GM18517 (cell line): ENCODE measurements around the gene SLC16A11.
A peak's percentile ranks its signal among the peaks of the same experiment; 100 is the strongest.
"Not testable (repeated sequence)": the region's sequence is repeated elsewhere in the genome, so short reads cannot be mapped to it uniquely, and the experiment has no call there.

Experiments used
- ATAC-seq: cut with Tn5 transposase; IDR thresholded peaks from one replicate; pipeline ENCODE4 v1.9.1; 2021; ENCODE audit warnings: mild to moderate bottlenecking, moderate library complexity; ENCODE audit not compliant: unreplicated experiment

Gene SLC16A11

GRCh38 chr17:7060165-7060891 lies 16.4 kb upstream of the SLC16A11 start:
- no peak for ATAC-seq

DNA sequence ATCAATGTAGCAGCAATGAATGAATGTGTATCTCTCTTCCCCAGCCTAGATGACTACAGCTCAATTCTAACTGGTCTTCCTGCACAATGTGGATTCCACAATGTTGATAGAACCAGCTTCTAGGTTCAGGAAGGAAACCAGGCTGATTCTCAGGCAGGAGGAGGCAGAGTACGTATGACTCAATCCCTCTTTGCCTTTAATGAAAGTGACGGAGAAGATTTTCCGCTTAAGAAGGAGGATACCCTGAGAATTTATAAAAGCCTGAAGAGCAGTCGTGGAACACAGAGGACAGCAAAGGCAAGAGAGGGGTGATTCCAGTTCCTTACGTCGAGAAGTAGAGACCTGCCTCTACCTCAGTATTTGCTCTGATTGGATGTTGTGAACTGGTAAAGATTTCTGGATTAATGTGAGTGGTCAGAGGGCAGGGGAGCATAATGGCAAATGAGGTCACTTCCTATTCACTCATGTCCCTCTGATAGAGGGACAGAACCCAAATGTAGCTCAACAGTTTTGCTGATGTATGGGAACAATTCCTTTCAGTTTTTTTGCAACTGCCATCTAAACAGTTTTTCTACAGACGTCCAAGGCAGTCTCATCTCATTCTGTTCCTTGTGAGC lies 15.0 kb upstream of the SLC16A11 start:
- no peak for ATAC-seq

GRCh38 chr17:7056386-7056785 lies 12.5 kb upstream of the SLC16A11 start:
- no peak for ATAC-seq

DNA sequence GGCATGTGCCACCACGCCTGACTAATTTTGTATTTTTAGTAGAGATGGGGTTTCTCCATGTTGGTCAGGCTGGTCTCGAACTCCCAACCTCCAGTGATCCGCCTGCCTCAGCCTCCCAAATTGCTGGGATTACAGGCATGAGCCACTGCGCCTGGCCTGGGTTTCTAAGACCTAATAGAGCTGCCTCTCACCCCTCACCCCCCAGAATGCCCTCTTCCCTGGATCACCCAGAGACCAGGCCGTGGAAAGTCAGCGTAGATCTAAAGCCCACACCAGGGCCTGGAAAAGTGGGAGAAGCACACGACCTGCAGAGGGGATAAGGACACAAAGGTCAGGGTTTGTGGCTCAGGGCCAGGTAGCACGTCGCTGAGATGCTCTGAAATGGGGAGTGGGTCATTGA lies 6.7 kb upstream of the SLC16A11 start:
- ATAC-seq: not testable (repeated sequence)

DNA sequence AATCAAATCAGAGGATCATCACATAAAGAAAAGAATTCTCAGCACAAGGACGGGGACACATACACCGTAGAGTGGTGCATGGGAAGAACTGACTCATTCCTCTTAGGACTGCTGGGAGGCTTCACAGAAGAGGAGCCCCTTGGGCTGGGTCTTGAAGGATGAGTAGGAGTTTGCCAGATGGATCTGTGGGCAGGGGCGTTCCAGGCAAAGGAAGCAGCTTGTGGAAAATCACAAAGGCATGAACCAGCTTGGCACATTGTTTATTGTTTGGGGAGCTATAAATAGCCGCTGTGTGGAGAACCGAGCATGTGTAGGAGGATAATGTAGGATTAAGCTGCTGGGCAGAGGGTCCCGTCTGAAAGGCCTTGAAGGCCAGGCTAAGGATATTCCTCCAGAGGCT lies 5.1 kb upstream of the SLC16A11 start:
- ATAC-seq: no peak

- no peak for ATAC-seq
These were observed 3.7 kb upstream of the SLC16A11 start for GRCh38 chr17:7047566-7047965.

- not testable (repeated sequence) for ATAC-seq
These were observed 3.0 kb upstream of the SLC16A11 start for GRCh38 chr17:7046725-7047397.

- ATAC-seq: no peak
These were observed 2.3 kb upstream of the SLC16A11 start for GRCh38 chr17:7046127-7046724.

DNA sequence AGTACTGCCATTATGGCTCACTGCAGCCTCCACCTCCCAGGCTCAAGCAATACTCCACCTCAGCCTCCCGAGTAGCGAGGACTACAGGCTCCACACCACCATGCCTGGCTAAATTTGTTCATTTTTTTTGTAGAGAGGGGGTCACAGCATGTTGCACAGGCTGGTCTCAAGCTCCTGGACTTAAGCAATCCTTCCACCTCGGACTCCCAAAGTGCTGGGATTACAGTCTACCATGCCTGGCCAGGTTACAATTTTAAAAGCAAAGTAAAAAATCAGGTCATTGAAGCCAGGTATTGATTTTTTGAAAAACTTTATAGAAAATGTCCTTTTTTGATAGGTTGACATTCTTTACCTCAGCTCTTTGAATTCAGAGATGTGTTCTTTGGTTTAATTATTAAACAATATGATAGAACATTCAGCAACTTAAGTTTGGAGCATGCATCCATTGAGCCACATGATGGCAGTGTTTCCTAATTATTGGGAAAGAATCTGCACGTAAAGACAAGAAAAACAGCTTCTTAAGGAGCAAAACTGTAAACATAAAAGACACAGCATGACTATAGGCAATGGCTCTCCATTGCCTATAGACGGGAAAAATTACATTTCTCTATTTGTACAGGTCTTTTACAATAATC lies 1.7 kb upstream of the SLC16A11 start:
- ATAC-seq: no peak

DNA sequence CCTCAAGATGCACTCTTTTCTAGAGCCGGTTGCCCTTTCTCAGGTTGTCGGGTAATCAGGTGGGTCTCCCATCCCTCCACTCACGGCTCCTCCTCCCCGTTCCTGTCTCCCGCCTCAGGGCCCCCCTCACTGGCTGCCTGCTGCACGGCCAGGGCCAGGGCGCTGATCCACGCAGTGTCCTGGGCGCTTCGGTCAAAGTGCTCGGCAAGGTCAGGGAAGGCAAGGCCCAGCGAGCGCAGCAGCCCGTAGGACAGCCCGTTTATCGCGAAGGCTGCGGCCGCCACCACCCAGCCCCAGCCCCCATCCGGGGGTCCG lies 753 bp downstream of the SLC16A11 start:
- ATAC-seq: no peak

GRCh38 chr17:7042501-7043181 lies 1.3 kb downstream of the SLC16A11 start:
- ATAC-seq: no peak

GRCh38 chr17:7041607-7042500 lies 2.0 kb downstream of the SLC16A11 start:
- no peak for ATAC-seq

- ATAC-seq: no peak
These were observed 4.1 kb downstream of the SLC16A11 start for GRCh38 chr17:7039832-7040231.

- no peak for ATAC-seq
These were observed 5.6 kb downstream of the SLC16A11 start for GRCh38 chr17:7038025-7038862.

- peak; percentile 86 for ATAC-seq
These were observed 8.1 kb downstream of the SLC16A11 start, which contains the start of gene SLC16A13 for GRCh38 chr17:7035591-7036368. Gene SLC16A13, plus strand, starts transcription at chr17:7036015. Its CDS starts 368 bp downstream, at chr17:7036383.

DNA sequence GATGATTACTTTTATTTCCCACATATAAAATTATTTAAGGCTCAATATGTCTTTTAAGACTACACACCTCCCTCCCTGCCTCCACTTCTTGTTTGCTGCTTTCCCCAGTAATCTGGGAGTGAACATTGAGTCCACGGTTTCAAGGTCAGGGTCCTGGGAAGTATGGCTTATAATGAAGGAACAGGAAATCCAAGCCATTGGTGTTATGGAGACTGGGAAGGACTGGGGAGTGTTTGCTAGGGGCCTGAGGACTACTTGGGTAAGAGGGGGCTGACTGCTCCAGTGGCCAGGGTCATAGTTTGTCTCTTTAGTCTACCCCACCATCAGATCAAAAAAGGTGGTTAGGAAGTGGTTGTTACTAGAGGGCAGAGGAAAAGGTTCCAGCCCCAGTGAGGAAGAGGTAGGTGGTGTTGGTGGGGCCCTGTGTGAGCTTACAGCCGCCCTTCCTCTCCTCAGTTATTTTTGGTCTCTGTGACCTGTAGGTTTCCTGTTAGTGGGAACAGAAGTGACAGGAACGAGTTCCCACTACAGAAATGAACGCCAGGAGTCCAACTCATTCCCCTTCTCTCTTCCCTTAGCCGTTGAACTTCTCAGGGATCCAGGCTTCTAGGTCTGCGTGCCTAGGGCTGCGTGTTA lies 8.8 kb downstream of the SLC16A11 start:
- peak; percentile 5 for ATAC-seq

DNA sequence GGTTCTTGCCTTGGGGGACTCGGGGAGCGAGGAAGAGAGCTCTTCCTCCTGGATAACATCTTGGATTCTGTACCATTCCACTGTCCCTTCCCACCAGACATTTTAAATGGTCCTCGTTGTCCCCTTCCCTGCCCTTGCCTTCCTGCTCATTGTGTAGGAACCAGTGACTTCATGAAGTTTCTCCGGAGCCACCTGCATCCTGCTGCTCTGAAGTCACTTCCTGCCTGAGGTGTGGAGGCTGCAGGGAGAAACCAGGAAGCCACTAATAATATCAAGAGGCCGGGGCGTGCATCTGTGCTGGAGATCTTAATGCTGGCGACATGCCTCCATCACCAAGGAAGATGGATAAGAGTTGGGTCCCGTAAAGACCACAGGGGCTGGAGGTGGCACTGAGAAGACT lies 14.2 kb downstream of the SLC16A11 start:
- ATAC-seq: no peak

DNA sequence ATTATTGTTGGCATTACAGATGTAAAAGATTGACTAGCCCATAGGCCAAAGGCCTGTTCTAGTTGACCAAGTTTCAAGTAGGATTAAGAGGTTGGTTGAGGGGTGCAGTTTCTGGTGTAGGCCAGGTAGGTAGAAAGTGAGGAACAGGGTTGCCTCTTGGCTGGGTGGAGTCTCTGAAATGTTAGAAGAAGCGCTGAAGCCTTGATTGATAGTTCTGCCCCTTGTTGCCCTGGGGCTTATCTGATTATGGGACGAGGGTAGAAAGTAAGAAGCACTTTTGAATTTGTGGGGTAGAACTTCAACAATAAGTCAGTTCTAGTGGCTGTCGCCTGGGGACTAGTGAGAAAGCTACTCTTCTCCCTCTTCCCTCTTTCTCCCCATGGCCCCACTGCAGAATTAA lies 14.8 kb downstream of the SLC16A11 start:
- ATAC-seq: no peak
